K562 (cell line): Measurements from ENCODE around the gene SNX10. TPM values are rescaled to one million over a fixed set of nuclear protein-coding genes. Genes with fewer than 3 reads are reported as not detected.
A peak's percentile ranks its signal among the peaks of the same experiment; 100 is the strongest.

Source experiments
- ARHGAP35 ChIP-seq: fragments of 450-650 bp; IDR thresholded peaks from 2 replicates; pipeline ENCODE4 v1.6.1; 2018; ENCODE audit not compliant: partially characterized antibody
- ARID4B ChIP-seq: sonication (generic); formaldehyde crosslinking; IDR thresholded peaks from 2 replicates; pipeline ENCODE4 v1.8.0; 2022; ENCODE audit warnings: mild to moderate bottlenecking, missing genetic modification reagents
- CXXC5 ChIP-seq: fragments of 250-450 bp; sonication (Bioruptor Pico); IDR thresholded peaks from 2 replicates; pipeline ENCODE4 v1.8.0; 2022; ENCODE audit warnings: inconsistent platforms, mild to moderate bottlenecking, moderate library complexity
- GABPA ChIP-seq: fragments of 200-800 bp; sonication (Bioruptor generic); conservative IDR thresholded peaks from 2 replicates; pipeline ENCODE4 v1.6.1; 2016; ENCODE audit warnings: low read depth, missing genetic modification characterization, missing compliant biosample characterization
- MAZ ChIP-seq, 2 experiments: fragments of 450-650 bp in 1 of 2; sonication (generic) in 1 of 2; formaldehyde crosslinking; IDR thresholded peaks in 1 of 2; conservative IDR thresholded peaks in 1 of 2; 2 replicates each; pipeline versions ENCODE4 v1.4.0 to v1.5.0; 2020; ENCODE audit warnings: mild to moderate bottlenecking in 1 of 2, missing genetic modification reagents in 1 of 2
- NONO ChIP-seq, 2 experiments: fragments of 200-400 bp in 1 of 2; fragments of 450-650 bp in 1 of 2; formaldehyde crosslinking in 1 of 2; IDR thresholded peaks; 2 replicates each; pipeline ENCODE4 v1.6.1; 2017; ENCODE audit warnings: low read depth in 2 of 2, mild to moderate bottlenecking in 2 of 2, moderate library complexity in 2 of 2, low read length in 1 of 2
- NRF1 ChIP-seq, 2 experiments: fragments of 450-650 bp; IDR thresholded peaks in 1 of 2; conservative IDR thresholded peaks in 1 of 2; 2 replicates each; pipeline ENCODE4 v1.6.1; 2014; ENCODE audit warnings: mild to moderate bottlenecking in 2 of 2
- PHB ChIP-seq: fragments of 250-450 bp; sonication (Bioruptor Pico); IDR thresholded peaks from 2 replicates; pipeline ENCODE4 v1.5.0; 2021
- RFX1 ChIP-seq: fragments of 450-650 bp; IDR thresholded peaks from 2 replicates; pipeline ENCODE4 v1.6.1; 2016; ENCODE audit warnings: mild to moderate bottlenecking, moderate library complexity
- SAP30 ChIP-seq: fragments of 200-600 bp; sonication (generic); IDR thresholded peaks from 2 replicates; pipeline ENCODE4 v1.6.1; 2012; ENCODE audit warnings: borderline replicate concordance, low read depth, mild to moderate bottlenecking, moderate library complexity, low read length, control low read depth, inconsistent platforms; ENCODE audit not compliant: insufficient read depth, poor library complexity, severe bottlenecking
- TCF7 ChIP-seq: sonication (generic); IDR thresholded peaks from 2 replicates; pipeline ENCODE4 v1.6.1; 2016; ENCODE audit warnings: antibody characterized with exemption, borderline replicate concordance
- TOE1 ChIP-seq, 2 experiments: fragments of 450-650 bp in 1 of 2; sonication (generic) in 1 of 2; formaldehyde crosslinking in 1 of 2; IDR thresholded peaks; 2 replicates each; pipeline versions ENCODE4 v1.7.1 to v1.8.0; 2016 to 2022; ENCODE audit warnings: borderline replicate concordance in 2 of 2, mild to moderate bottlenecking in 2 of 2, antibody characterized with exemption in 1 of 2, inconsistent platforms in 1 of 2, low read depth in 1 of 2, missing genetic modification reagents in 1 of 2, moderate library complexity in 1 of 2
- ZBTB7A ChIP-seq: IDR thresholded peaks from 2 replicates; pipeline ENCODE4 v1.6.1; 2011; ENCODE audit warnings: low read depth, mild to moderate bottlenecking, low read length, moderate library complexity, borderline replicate concordance; ENCODE audit not compliant: control insufficient read depth
- ZC3H11A ChIP-seq: IDR thresholded peaks from 2 replicates; pipeline ENCODE4 v1.6.1; 2012; ENCODE audit warnings: low read depth, low read length, improper control_type of control experiment
- polyA plus RNA-seq, 8 experiments: library from polyadenylated mRNA; depleted of rRNA in 4 of 8; stranded (reverse) in 5 of 8; unstranded in 3 of 8; fragments of >200 nt; fragmentation: Nextera tagmentation in 2 of 8; fragmentation: Illumina TruSeq in 1 of 8; extraction: Ambion mirVana in 2 of 8; extraction: Trizol in 1 of 8; gene quantifications; 2 replicates each; pipeline versions ENCODE4 v1.2.1 to v1.2.3, GENCODE V29; 2011 to 2014; ENCODE audit warnings: inconsistent platforms in 1 of 8, missing spikeins in 1 of 8
- total RNA-seq, 7 experiments: library from RNA; depleted of rRNA in 6 of 7; stranded (reverse); fragments of >200 nt in 6 of 7; fragmentation: Illumina TruSeq in 2 of 7; extraction: Trizol in 2 of 7; gene quantifications; 2 replicates each; pipeline versions ENCODE4 v1.2.1 to v1.2.3, GENCODE V29; 2011 to 2021; ENCODE audit warnings: low replicate concordance in 1 of 7
- TF ChIP-seq, protein P1 (sequence below), 2 experiments: fragments of 200-800 bp in 1 of 2; sonication (Bioruptor generic) in 1 of 2; sonication (generic) in 1 of 2; formaldehyde crosslinking in 1 of 2; IDR thresholded peaks in 1 of 2; conservative IDR thresholded peaks in 1 of 2; 2 replicates each; pipeline versions ENCODE4 v1.5.0 to v1.6.1; 2016 to 2020; ENCODE audit warnings: missing compliant biosample characterization in 1 of 2, missing genetic modification characterization in 1 of 2, missing genetic modification reagents in 1 of 2
- TF ChIP-seq, protein P2 (sequence below), 2 experiments: fragments of 450-650 bp; IDR thresholded peaks; 2 replicates each; pipeline ENCODE4 v1.6.1; 2018; ENCODE audit warnings: mild to moderate bottlenecking in 2 of 2, low read depth in 1 of 2; ENCODE audit not compliant: partially characterized antibody in 2 of 2

SNX10 gene
- total and polyA plus RNA-seq, 9 of the 15 experiments (the other 6 are each of a cell fraction or from before 2014, with no cell fraction given), result 6.9 to 16.5 (median 11.5) TPM

- TF ChIP-seq NONO (IDR thresholded peaks at IDR 0.05; ENCODE audit: low read depth in 2 of 2, low read length in 1 of 2) (0 out of 4 replicates have a peak, but pooled peaks of 1 of the 2 experiments have one; percentile 6), RFX1 (no peak), NRF1 (conservative IDR thresholded peaks at IDR 0.05 in 1 of 2, IDR thresholded peaks at IDR 0.05 in 1 of 2) (peak in 1 of 2 experiments; percentile 75; a peak in 2 of 4 replicates), SAP30 (peak; percentile 16), PHB (CRISPR knock-in tag) (no peak), ZBTB7A (peak; percentile 72; the same call in 1 of the 2 replicates), ARHGAP35 (no peak), GABPA (tag) (peak; percentile 41; the same call in 1 of the 2 replicates), ZC3H11A (no peak), MAZ (CRISPR knock-in tag; conservative IDR thresholded peaks at IDR 0.05 in 1 of 2, IDR thresholded peaks at IDR 0.05 in 1 of 2) (peak in 1 of 2 experiments; percentile 49; a peak in 2 of 4 replicates), CXXC5 (CRISPR knock-in tag) (peak; percentile 74; the same call in 1 of the 2 replicates), TCF7 (0 out of 2 replicates have a peak, but pooled peaks have one; percentile 25), ARID4B (0 out of 2 replicates have a peak, but pooled peaks have one; percentile 43), TOE1 (IDR thresholded peaks at IDR 0.05; ENCODE audit: borderline replicate concordance) (no peak), TOE1 (CRISPR knock-in tag; IDR thresholded peaks at IDR 0.05; ENCODE audit: borderline replicate concordance, low read depth) (no peak)
- TF ChIP-seq, protein P1, sequence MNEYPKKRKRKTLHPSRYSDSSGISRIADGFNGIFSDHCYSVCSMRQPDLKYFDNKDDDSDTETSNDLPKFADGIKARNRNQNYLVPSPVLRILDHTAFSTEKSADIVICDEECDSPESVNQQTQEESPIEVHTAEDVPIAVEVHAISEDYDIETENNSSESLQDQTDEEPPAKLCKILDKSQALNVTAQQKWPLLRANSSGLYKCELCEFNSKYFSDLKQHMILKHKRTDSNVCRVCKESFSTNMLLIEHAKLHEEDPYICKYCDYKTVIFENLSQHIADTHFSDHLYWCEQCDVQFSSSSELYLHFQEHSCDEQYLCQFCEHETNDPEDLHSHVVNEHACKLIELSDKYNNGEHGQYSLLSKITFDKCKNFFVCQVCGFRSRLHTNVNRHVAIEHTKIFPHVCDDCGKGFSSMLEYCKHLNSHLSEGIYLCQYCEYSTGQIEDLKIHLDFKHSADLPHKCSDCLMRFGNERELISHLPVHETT (CRISPR knock-in tag; conservative IDR thresholded peaks at IDR 0.05 in 1 of 2, IDR thresholded peaks at IDR 0.05 in 1 of 2), result peak in 1 of 2 experiments; percentile 49; a peak in 1 of 4 replicates
- TF ChIP-seq, protein P2, sequence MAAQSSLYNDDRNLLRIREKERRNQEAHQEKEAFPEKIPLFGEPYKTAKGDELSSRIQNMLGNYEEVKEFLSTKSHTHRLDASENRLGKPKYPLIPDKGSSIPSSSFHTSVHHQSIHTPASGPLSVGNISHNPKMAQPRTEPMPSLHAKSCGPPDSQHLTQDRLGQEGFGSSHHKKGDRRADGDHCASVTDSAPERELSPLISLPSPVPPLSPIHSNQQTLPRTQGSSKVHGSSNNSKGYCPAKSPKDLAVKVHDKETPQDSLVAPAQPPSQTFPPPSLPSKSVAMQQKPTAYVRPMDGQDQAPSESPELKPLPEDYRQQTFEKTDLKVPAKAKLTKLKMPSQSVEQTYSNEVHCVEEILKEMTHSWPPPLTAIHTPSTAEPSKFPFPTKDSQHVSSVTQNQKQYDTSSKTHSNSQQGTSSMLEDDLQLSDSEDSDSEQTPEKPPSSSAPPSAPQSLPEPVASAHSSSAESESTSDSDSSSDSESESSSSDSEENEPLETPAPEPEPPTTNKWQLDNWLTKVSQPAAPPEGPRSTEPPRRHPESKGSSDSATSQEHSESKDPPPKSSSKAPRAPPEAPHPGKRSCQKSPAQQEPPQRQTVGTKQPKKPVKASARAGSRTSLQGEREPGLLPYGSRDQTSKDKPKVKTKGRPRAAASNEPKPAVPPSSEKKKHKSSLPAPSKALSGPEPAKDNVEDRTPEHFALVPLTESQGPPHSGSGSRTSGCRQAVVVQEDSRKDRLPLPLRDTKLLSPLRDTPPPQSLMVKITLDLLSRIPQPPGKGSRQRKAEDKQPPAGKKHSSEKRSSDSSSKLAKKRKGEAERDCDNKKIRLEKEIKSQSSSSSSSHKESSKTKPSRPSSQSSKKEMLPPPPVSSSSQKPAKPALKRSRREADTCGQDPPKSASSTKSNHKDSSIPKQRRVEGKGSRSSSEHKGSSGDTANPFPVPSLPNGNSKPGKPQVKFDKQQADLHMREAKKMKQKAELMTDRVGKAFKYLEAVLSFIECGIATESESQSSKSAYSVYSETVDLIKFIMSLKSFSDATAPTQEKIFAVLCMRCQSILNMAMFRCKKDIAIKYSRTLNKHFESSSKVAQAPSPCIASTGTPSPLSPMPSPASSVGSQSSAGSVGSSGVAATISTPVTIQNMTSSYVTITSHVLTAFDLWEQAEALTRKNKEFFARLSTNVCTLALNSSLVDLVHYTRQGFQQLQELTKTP (IDR thresholded peaks at IDR 0.05; ENCODE audit: low read depth in 1 of 2, partially characterized antibody in 2 of 2), result no peak
Observed at GRCh38 chr7:26398427-26398755, 106.7 kb downstream of the SNX10 start (continued).
